Measurements from ENCODE around the gene SPIRE1.

SPIRE1 gene

GRCh38 chr18:12516049-12516630 is 141.8 kb downstream of the SPIRE1 start:
- Histone ChIP-seq H3K27ac (no peak overlapping the region), H3K4me2 (ENCODE audit: low read length) (no peak overlapping the region), H3K4me3 (ENCODE audit: low read depth, low read length) (no peak overlapping the region), H3K4me1 (no peaks in the 10 kb centered on the region), H3K9me3 (ENCODE audit: control insufficient read depth, low read length) (no peaks in the 10 kb centered on the region), H3K9ac (no peak overlapping the region), H3K79me2 (no peaks in the 10 kb centered on the region), H3K27me3 (ENCODE audit: control insufficient read depth, insufficient read depth, low read length) (no peaks in the 10 kb centered on the region), H3K36me3 (ENCODE audit: control insufficient read depth, insufficient read depth, low read length) (no peaks in the 10 kb centered on the region), H2AFZ (no peak overlapping the region)
- no peak for TF ChIP-seq CTCF (IDR thresholded peaks at IDR 0.05)

GRCh38 chr18:12515550-12515949 is 142.4 kb downstream of the SPIRE1 start:
- no peaks in the 10 kb centered on the region for H3K27me3 ChIP-seq (ENCODE audit: control insufficient read depth, insufficient read depth, low read length)
- no peak overlapping the region for H3K4me3 ChIP-seq (ENCODE audit: low read depth, low read length)
- H3K9ac ChIP-seq, result no peak overlapping the region
- H3K9me3 ChIP-seq (ENCODE audit: control insufficient read depth, low read length), result no peaks in the 10 kb centered on the region
- H3K4me2 ChIP-seq (ENCODE audit: low read length), result no peak overlapping the region
- H3K79me2 ChIP-seq, result no peaks in the 10 kb centered on the region
- H3K27ac ChIP-seq, result no peak overlapping the region
- no peak overlapping the region for H2AFZ ChIP-seq
- H3K4me1 ChIP-seq, result no peaks in the 10 kb centered on the region
- no peaks in the 10 kb centered on the region for H3K36me3 ChIP-seq (ENCODE audit: control insufficient read depth, insufficient read depth, low read length)
- no peak for TF ChIP-seq CTCF (IDR thresholded peaks at IDR 0.05)

- Histone ChIP-seq H3K27me3 (ENCODE audit: control insufficient read depth, insufficient read depth, low read length) (no peaks in the 10 kb centered on the region), H3K4me2 (ENCODE audit: low read length) (no peak overlapping the region), H3K4me1 (no peaks in the 10 kb centered on the region), H3K36me3 (ENCODE audit: control insufficient read depth, insufficient read depth, low read length) (no peaks in the 10 kb centered on the region), H3K79me2 (no peaks in the 10 kb centered on the region), H3K9ac (no peak overlapping the region), H2AFZ (no peak overlapping the region), H3K9me3 (ENCODE audit: control insufficient read depth, low read length) (no peaks in the 10 kb centered on the region), H3K4me3 (ENCODE audit: low read depth, low read length) (no peak overlapping the region), H3K27ac (no peak overlapping the region)
- no peak for TF ChIP-seq CTCF (IDR thresholded peaks at IDR 0.05)
These were observed 150.9 kb downstream of the SPIRE1 start for GRCh38 chr18:12507007-12507406.

- Histone ChIP-seq H3K79me2 (no peaks in the 10 kb centered on the region), H3K27ac (no peak overlapping the region), H2AFZ (no peak overlapping the region), H3K4me2 (ENCODE audit: low read length) (no peak overlapping the region), H3K4me3 (ENCODE audit: low read depth, low read length) (no peak overlapping the region), H3K4me1 (no peaks in the 10 kb centered on the region), H3K27me3 (ENCODE audit: control insufficient read depth, insufficient read depth, low read length) (no peaks in the 10 kb centered on the region), H3K9ac (no peak overlapping the region), H3K9me3 (ENCODE audit: control insufficient read depth, low read length) (no peaks in the 10 kb centered on the region), H3K36me3 (ENCODE audit: control insufficient read depth, insufficient read depth, low read length) (no peaks in the 10 kb centered on the region)
- TF ChIP-seq CTCF (IDR thresholded peaks at IDR 0.05), result no peak
These were observed 156.9 kb downstream of the SPIRE1 start for GRCh38 chr18:12500986-12501385.

- H3K79me2 ChIP-seq, result no peaks in the 10 kb centered on the region
- no peak overlapping the region for H3K4me2 ChIP-seq (ENCODE audit: low read length)
- TF ChIP-seq CTCF (IDR thresholded peaks at IDR 0.05), result no peak
- no peak overlapping the region for H3K27ac ChIP-seq
- no peak overlapping the region for H3K9ac ChIP-seq
- no peak overlapping the region for H2AFZ ChIP-seq
- H3K27me3 ChIP-seq (ENCODE audit: control insufficient read depth, insufficient read depth, low read length), result no peaks in the 10 kb centered on the region
- no peaks in the 10 kb centered on the region for H3K36me3 ChIP-seq (ENCODE audit: control insufficient read depth, insufficient read depth, low read length)
- no peak overlapping the region for H3K4me3 ChIP-seq (ENCODE audit: low read depth, low read length)
- H3K4me1 ChIP-seq, result no peaks in the 10 kb centered on the region
- no peaks in the 10 kb centered on the region for H3K9me3 ChIP-seq (ENCODE audit: control insufficient read depth, low read length)
These were observed 160.1 kb downstream of the SPIRE1 start for GRCh38 chr18:12497839-12498238.
